DMS53 treated with DMSO at 0.1 percent for 48 hours (cell line): Measurements from ENCODE around the gene COL4A5.
"Not testable (repeated sequence)": the region's sequence is repeated elsewhere in the genome, so short reads cannot be mapped to it uniquely, and the experiment has no call there.

Source experiments
- DNase-seq: peaks from one replicate; lab custom pipeline; 2025; ENCODE audit not compliant: unreplicated experiment; lab: John Stamatoyannopoulos, UW

Gene COL4A5

GRCh38 chrX:108453841-108454240 is 14.2 kb downstream of the COL4A5 start:
- no peak for DNase-seq

- DNase-seq, result no peak
These were observed 17.4 kb downstream of the COL4A5 start for GRCh38 chrX:108456971-108457477.

GRCh38 chrX:108464604-108465003 is 25.0 kb downstream of the COL4A5 start:
- DNase-seq, result no peak

GRCh38 chrX:108468486-108468885 is 28.8 kb downstream of the COL4A5 start:
- DNase-seq, result no peak

GRCh38 chrX:108473979-108474378 is 34.3 kb downstream of the COL4A5 start:
- no peak for DNase-seq

GRCh38 chrX:108481528-108481927 is 41.9 kb downstream of the COL4A5 start:
- not testable (repeated sequence) for DNase-seq

- DNase-seq, result no peak
These were observed 44.6 kb downstream of the COL4A5 start for GRCh38 chrX:108484251-108484650.

- DNase-seq, result no peak
These were observed 46.3 kb downstream of the COL4A5 start for GRCh38 chrX:108485960-108486359.

GRCh38 chrX:108494406-108495090 is 54.9 kb downstream of the COL4A5 start:
- DNase-seq, result no peak

- DNase-seq, result no peak
These were observed 72.1 kb downstream of the COL4A5 start for GRCh38 chrX:108511721-108512120.

- DNase-seq, result no peak
These were observed 76.5 kb downstream of the COL4A5 start for GRCh38 chrX:108516184-108516583.

GRCh38 chrX:108527724-108528123 is 88.1 kb downstream of the COL4A5 start:
- DNase-seq, result no peak

GRCh38 chrX:108537005-108537404 is 97.4 kb downstream of the COL4A5 start:
- DNase-seq, result peak; percentile 38

GRCh38 chrX:108541286-108541685 is 101.6 kb downstream of the COL4A5 start:
- DNase-seq, result no peak

- no peak for DNase-seq
These were observed 117.9 kb downstream of the COL4A5 start for GRCh38 chrX:108557580-108557979.

- DNase-seq, result no peak
These were observed 118.6 kb downstream of the COL4A5 start for GRCh38 chrX:108558217-108558616.

GRCh38 chrX:108573136-108573535 is 133.5 kb downstream of the COL4A5 start:
- no peak for DNase-seq

GRCh38 chrX:108582151-108582550 is 142.5 kb downstream of the COL4A5 start:
- no peak for DNase-seq

GRCh38 chrX:108584617-108585211 is 145.1 kb downstream of the COL4A5 start:
- DNase-seq, result no peak

GRCh38 chrX:108590496-108590895 is 150.9 kb downstream of the COL4A5 start:
- DNase-seq, result no peak

GRCh38 chrX:108601276-108601675 is 161.6 kb downstream of the COL4A5 start:
- no peak for DNase-seq

GRCh38 chrX:108610141-108610540 is 170.5 kb downstream of the COL4A5 start:
- no peak for DNase-seq

- no peak for DNase-seq
These were observed 175.0 kb downstream of the COL4A5 start for GRCh38 chrX:108614616-108615015.
